ENCODE data around the gene PEX10. TPM values are rescaled to one million over a fixed set of nuclear protein-coding genes. Genes with fewer than 3 reads are reported as not detected.

Gene PEX10
- total RNA-seq, 6 experiments from 2014 or later = 7.4 to 24.3 (median 10.5) TPM

DNA sequence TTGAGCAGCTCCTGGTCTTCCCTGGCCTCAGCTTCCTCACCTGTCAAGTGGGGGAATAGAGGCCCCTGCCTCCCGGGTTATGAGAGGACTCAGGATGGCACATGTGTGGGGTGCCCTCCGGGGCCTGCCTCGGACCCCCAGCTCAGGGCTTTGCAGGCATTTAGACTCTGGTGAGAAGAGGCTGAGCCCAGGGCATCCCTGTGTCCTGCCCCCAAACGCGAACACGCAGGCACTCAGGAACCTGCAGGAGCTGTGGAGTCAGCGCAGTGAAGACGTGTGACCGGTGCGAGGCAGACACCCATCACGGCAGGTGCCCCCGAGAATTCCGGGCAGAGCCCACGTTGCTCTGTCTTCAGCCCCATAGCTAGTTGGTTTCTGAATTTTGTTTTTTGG lies 5.5 kb upstream of the PEX10 start:
- TF ChIP-seq, protein P1, sequence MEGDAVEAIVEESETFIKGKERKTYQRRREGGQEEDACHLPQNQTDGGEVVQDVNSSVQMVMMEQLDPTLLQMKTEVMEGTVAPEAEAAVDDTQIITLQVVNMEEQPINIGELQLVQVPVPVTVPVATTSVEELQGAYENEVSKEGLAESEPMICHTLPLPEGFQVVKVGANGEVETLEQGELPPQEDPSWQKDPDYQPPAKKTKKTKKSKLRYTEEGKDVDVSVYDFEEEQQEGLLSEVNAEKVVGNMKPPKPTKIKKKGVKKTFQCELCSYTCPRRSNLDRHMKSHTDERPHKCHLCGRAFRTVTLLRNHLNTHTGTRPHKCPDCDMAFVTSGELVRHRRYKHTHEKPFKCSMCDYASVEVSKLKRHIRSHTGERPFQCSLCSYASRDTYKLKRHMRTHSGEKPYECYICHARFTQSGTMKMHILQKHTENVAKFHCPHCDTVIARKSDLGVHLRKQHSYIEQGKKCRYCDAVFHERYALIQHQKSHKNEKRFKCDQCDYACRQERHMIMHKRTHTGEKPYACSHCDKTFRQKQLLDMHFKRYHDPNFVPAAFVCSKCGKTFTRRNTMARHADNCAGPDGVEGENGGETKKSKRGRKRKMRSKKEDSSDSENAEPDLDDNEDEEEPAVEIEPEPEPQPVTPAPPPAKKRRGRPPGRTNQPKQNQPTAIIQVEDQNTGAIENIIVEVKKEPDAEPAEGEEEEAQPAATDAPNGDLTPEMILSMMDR (IDR thresholded peaks at IDR 0.05) = no peak
- no peak for TF ChIP-seq POLR2A (IDR thresholded peaks at IDR 0.05)
- Histone ChIP-seq H3K27me3 (no peaks in the 10 kb centered on the region), H3K4me1 (peaks cover 0 to 13% (median 5%) of the 10 kb centered on the region in 4 donors), H3K4me3 (no peak overlapping the region), H3K36me3 (no peaks in the 10 kb centered on the region), H3K27ac (no peak overlapping the region), H3K9me3 (no peaks in the 10 kb centered on the region)
- intact Hi-C loops (cut with DNase I) = loop anchor here in 1 of 2 donors (5.0 kb wide), 1 partner anchor 129 kb away; no protein-coding TSS in a partner anchor
- no peak for DNase-seq
- no peak for ATAC-seq
- 64% methylated on average over 6 of the region's 14 CpGs for whole genome bisulfite sequencing (ENCODE audit: insufficient coverage, low coverage, low lambda C conversion rate, missing lambda C conversion rate)

DNA sequence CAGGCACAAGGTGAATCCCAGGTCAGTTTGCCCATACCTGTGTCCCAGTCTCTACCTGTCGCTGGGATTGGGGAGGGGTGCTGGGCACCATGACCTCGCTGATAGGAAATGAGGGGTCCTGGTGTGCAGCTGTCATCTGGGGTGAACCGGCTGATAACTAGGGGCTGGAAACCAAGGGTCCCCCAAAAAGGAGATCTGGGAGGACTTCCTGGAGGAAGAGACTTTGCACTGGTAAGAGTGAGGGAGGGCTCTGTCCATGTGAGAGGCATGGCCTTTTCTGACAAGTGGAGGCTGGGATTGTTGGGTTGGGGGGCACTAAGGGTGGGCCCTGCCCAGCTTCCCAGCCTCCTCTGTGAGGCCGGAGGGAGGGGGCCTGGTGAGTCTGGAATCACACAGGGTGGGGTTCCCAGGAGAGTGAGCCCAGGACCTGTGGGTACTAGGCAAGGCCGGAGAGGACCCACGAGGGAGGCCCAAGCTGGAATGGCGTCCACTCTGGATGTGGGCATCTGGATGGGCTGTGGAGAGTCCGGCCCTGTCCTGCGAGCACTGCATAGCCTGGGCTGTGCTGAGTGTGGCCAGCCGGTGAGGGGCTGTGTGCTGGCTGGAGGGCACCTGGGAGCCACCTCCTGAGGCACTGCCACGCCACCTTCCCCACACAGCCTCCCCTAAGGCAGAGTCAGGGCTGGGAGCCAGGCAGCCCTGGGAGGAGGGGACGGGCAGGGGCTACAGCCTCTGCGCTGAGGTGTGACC lies 4.9 kb upstream of the PEX10 start:
- H3K4me1 ChIP-seq = peaks cover 0 to 13% (median 5%) of the 10 kb centered on the region in 4 donors
- no peaks in the 10 kb centered on the region for H3K9me3 ChIP-seq
- WGBS (ENCODE audit: insufficient coverage, low coverage, low lambda C conversion rate, missing lambda C conversion rate) = 72% methylated on average over 2 of the region's 13 CpGs
- no peak overlapping the region for H3K4me3 ChIP-seq
- H3K36me3 ChIP-seq = no peaks in the 10 kb centered on the region
- no peak for ATAC-seq
- H3K27me3 ChIP-seq = no peaks in the 10 kb centered on the region
- H3K27ac ChIP-seq = no peak overlapping the region
- TF ChIP-seq, protein P1 (IDR thresholded peaks at IDR 0.05) = no peak
- TF ChIP-seq POLR2A (IDR thresholded peaks at IDR 0.05) = no peak
- DNase-seq = no peak
- intact Hi-C loops (cut with DNase I) = loop anchor here in 1 of 2 donors (5.0 kb wide), 1 partner anchor 130 kb away; no protein-coding TSS in a partner anchor

DNA sequence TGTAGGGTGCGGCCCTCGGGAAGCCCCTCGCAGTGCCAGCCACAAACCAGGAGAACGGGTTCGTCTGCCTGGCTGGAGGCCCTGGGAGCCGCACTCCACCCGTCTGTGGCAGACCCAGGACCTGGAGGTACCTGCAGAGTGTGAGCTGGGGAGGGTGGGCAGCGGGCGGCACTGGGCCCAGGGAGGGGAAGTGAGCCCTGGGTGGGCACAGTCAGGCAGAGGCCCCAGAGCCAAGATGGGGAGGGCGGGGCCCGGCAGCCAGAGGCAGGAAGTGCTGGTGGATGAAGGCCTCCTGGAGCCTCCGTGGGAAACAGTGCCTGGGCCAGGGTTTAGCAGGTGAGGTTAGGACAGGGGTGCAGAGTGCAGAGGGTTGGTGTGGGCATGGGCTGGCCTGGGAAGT lies 4.0 kb upstream of the PEX10 start:
- no peak for DNase-seq
- intact Hi-C loops (cut with DNase I) = loop anchor here in 1 of 2 donors (5.0 kb wide), 1 partner anchor 131 kb away; no protein-coding TSS in a partner anchor
- no peaks in the 10 kb centered on the region for H3K27me3 ChIP-seq
- H3K4me3 ChIP-seq = no peak overlapping the region
- no peak for ATAC-seq
- H3K36me3 ChIP-seq = no peaks in the 10 kb centered on the region
- no peaks in the 10 kb centered on the region for H3K9me3 ChIP-seq
- peaks cover 0 to 19% (median 8%) of the 10 kb centered on the region in 4 donors for H3K4me1 ChIP-seq
- H3K27ac ChIP-seq = no peak overlapping the region
- 45% methylated on average over 8 of the region's 12 CpGs for WGBS (ENCODE audit: insufficient coverage, low coverage, low lambda C conversion rate, missing lambda C conversion rate)
- no peak for TF ChIP-seq POLR2A (IDR thresholded peaks at IDR 0.05)
- TF ChIP-seq, protein P1 (IDR thresholded peaks at IDR 0.05) = no peak

DNA sequence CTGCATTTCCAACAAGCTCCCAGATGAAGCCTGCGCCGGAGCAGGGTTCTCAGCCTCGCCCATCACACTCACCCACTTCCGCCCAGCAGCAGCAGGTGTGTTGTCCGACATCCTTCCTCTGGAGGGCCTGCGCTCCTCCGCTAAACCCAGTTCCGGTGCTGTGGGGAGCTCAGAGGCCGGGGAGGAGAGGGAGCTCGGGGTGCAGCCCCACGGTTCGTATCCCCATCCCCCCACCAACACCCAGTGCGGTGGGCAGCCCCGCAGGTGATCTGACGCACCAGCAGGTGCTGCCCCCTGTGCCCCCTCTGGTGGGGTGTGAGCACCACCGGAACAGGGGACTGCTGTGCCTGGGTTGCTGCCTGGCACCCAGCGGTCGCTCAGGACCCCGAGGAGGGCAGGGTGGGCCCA lies 3.4 kb upstream of the PEX10 start:
- no peaks in the 10 kb centered on the region for H3K27me3 ChIP-seq
- intact Hi-C loops (cut with DNase I) = loop anchor here in 1 of 2 donors (5.0 kb wide), 1 partner anchor 131 kb away; no protein-coding TSS in a partner anchor
- no peaks in the 10 kb centered on the region for H3K9me3 ChIP-seq
- TF ChIP-seq POLR2A (IDR thresholded peaks at IDR 0.05) = no peak
- TF ChIP-seq, protein P1 (IDR thresholded peaks at IDR 0.05) = no peak
- WGBS (ENCODE audit: insufficient coverage, low coverage, low lambda C conversion rate, missing lambda C conversion rate) = 24% methylated on average over 4 of the region's 19 CpGs
- peaks cover 0 to 20% (median 8%) of the 10 kb centered on the region in 4 donors for H3K4me1 ChIP-seq
- no peak for DNase-seq
- H3K4me3 ChIP-seq = no peak overlapping the region
- H3K36me3 ChIP-seq = no peaks in the 10 kb centered on the region
- no peak for ATAC-seq
- H3K27ac ChIP-seq = no peak overlapping the region
